Endodermal cell (in vitro differentiated cells): ENCODE data around the gene SOX8. TPM values are rescaled to one million over a fixed set of nuclear protein-coding genes. Genes with fewer than 3 reads are reported as not detected.

Experiments used
- DNase-seq: peaks from one replicate; pipeline ENCODE4 v3.0.0-alpha.2; 2017
- H3K27ac ChIP-seq: 2 replicates; pipeline ENCODE4 v1.5.1; 2013; ENCODE audit warnings: mild to moderate bottlenecking, low read depth, low read length, moderate library complexity
- H3K27me3 ChIP-seq: 2 replicates; pipeline ENCODE4 v1.6.1; 2013; ENCODE audit warnings: mild to moderate bottlenecking, low read length, moderate library complexity; ENCODE audit not compliant: insufficient read depth, control insufficient read depth, poor library complexity, severe bottlenecking
- H3K36me3 ChIP-seq: 2 replicates; pipeline ENCODE4 v1.7.0; 2013; ENCODE audit warnings: mild to moderate bottlenecking, low read length, moderate library complexity; ENCODE audit not compliant: control insufficient read depth, insufficient read depth
- H3K4me1 ChIP-seq: one replicate; pipeline ENCODE4 v1.7.0; 2013; ENCODE audit warnings: low read length; ENCODE audit not compliant: control insufficient read depth, insufficient read depth
- H3K4me3 ChIP-seq: 2 replicates; pipeline ENCODE4 v1.5.1; 2013; ENCODE audit warnings: mild to moderate bottlenecking, low read length, moderate library complexity
- H3K9ac ChIP-seq: 2 replicates; pipeline ENCODE4 v1.6.1; 2013; ENCODE audit warnings: mild to moderate bottlenecking, low read length, moderate library complexity; ENCODE audit not compliant: poor library complexity, severe bottlenecking; ENCODE audit errors: extremely low read depth
- H3K9me3 ChIP-seq: 2 replicates; pipeline ENCODE4 v1.6.1; 2013; ENCODE audit warnings: mild to moderate bottlenecking, low read length, moderate library complexity; ENCODE audit not compliant: control insufficient read depth
- H3K27ac Mint-ChIP-seq: 2 replicates; pipeline ENCODE4 v1.8.0; 2020; ENCODE audit warnings: mixed read lengths
- H3K27me3 Mint-ChIP-seq: 2 replicates; pipeline ENCODE4 v1.8.0; 2021; ENCODE audit warnings: mild to moderate bottlenecking, mixed read lengths; ENCODE audit not compliant: insufficient read depth
- H3K36me3 Mint-ChIP-seq: 2 replicates; pipeline ENCODE4 v1.8.0; 2020; ENCODE audit warnings: low read depth, mixed read lengths
- H3K4me1 Mint-ChIP-seq: 2 replicates; pipeline ENCODE4 v1.8.0; 2020; ENCODE audit warnings: mixed read lengths
- H3K4me3 Mint-ChIP-seq: 2 replicates; pipeline ENCODE4 v1.8.0; 2020; ENCODE audit warnings: mild to moderate bottlenecking, moderate library complexity, mixed read lengths
- H3K9me3 Mint-ChIP-seq: 2 replicates; pipeline ENCODE4 v1.8.0; 2020; ENCODE audit warnings: mild to moderate bottlenecking, mixed read lengths
- WGBS, 2 experiments: methylation state at CpG; one replicate each; pipeline versions ENCODE4 v1.1.5 to v1.1.7; 2013; ENCODE audit warnings: missing lambda C conversion rate in 2 of 2, mixed read lengths in 1 of 2; ENCODE audit not compliant: insufficient coverage in 1 of 2, insufficient read length in 1 of 2; 5-methylcytosine and 5-hydroxymethylcytosine counted together
- total RNA-seq, 2 donors: library from RNA; stranded (reverse); fragmentation: NEBNext Ultra II Directional in 1 of 2; extraction: Animal tissue kit (Norgen Biotek cat#: 25700) in 1 of 2; gene quantifications; 2 replicates in 1 of 2; 3 replicates in 1 of 2; pipeline ENCODE4 v1.2.1, GENCODE V29; 2021
- TF ChIP-seq, protein P1 (sequence below): fragments of 200-600 bp; sonication (generic); conservative IDR thresholded peaks from 2 replicates; pipeline ENCODE4 v1.5.0; 2021; ENCODE audit warnings: antibody characterized with exemption, mild to moderate bottlenecking

SOX8 gene
- total RNA-seq, 2 donors from 2014 or later: 0.69 to 5.1 TPM

DNA sequence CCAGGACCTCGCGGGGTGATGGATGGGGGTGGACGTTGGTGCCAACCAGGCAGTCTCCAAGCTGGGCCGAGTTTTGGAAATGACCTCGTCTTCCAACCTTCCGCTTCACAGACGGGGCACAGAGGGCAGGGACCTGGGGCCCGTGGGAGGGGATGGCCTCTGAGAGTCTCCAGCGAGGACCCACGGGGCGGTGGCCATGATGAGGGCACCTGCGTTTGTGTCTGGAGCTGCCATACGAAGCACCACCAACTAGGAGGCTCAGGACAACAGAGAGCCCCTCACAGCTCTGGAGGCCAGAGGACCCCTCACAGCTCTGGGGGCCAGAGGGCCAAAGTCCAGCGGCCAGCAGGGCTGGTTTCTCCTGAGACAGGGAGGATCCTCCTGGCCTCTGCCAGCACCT, 26.5 kb downstream of the SOX8 start:
- no peak overlapping the region for H3K4me3 ChIP-seq
- DNase-seq: no peak
- TF ChIP-seq, protein P1, sequence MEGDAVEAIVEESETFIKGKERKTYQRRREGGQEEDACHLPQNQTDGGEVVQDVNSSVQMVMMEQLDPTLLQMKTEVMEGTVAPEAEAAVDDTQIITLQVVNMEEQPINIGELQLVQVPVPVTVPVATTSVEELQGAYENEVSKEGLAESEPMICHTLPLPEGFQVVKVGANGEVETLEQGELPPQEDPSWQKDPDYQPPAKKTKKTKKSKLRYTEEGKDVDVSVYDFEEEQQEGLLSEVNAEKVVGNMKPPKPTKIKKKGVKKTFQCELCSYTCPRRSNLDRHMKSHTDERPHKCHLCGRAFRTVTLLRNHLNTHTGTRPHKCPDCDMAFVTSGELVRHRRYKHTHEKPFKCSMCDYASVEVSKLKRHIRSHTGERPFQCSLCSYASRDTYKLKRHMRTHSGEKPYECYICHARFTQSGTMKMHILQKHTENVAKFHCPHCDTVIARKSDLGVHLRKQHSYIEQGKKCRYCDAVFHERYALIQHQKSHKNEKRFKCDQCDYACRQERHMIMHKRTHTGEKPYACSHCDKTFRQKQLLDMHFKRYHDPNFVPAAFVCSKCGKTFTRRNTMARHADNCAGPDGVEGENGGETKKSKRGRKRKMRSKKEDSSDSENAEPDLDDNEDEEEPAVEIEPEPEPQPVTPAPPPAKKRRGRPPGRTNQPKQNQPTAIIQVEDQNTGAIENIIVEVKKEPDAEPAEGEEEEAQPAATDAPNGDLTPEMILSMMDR: no peak
- H3K9me3 ChIP-seq: no peaks in the 10 kb centered on the region
- H3K27me3 Mint-ChIP-seq: no peaks in the 10 kb centered on the region
- no peak overlapping the region for H3K27ac Mint-ChIP-seq
- H3K4me1 Mint-ChIP-seq: no peaks in the 10 kb centered on the region
- H3K4me1 ChIP-seq: no peaks in the 10 kb centered on the region
- no peaks in the 10 kb centered on the region for H3K9me3 Mint-ChIP-seq
- no peak overlapping the region for H3K9ac ChIP-seq
- no peak overlapping the region for H3K4me3 Mint-ChIP-seq
- 85 to 92% methylated on average over 10 to 14 of the region's 14 CpGs for WGBS, 2 experiments
- H3K36me3 ChIP-seq: no peaks in the 10 kb centered on the region
- no peaks in the 10 kb centered on the region for H3K27me3 ChIP-seq
- H3K36me3 Mint-ChIP-seq: no peaks in the 10 kb centered on the region
- H3K27ac ChIP-seq: no peak overlapping the region

DNA sequence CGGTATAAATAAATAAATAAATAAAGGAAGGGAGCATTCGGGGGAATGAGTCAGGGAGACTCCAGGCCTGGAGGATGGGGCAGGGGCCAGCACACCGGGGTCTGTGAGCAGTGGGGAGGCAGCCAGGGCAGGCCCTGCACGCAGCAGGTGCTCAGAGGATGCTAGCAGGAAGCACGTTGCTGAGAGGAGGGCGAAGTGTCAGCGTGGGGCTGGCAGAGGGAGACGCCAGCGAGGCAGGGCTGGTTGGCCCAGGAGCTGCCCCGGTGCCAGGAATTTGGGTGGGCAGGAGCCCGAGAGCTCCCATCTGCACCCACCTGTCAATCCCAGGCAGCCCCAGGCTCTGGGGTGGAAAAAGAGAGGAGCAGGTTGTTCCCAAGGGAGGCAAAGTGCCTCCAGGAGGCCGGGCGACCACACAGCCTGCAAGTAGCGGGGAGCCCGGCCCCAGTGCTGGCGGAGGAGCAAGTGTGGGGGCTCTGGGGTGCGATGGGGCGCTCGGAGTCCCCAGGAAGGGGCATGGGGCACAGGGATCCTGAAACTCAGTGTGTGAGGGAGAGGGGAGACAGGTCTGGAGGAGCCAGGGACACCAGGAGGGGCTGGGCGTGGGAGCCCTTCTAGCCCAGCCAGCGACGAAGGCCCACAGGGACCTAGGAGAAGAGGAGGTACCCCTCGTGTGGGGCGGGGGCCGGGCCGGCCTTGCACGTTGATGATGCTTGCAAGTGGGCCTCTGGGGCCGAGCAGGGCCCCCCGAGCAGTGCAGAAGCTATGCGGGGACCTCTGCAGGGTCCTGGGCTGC, 28.0 kb downstream of the SOX8 start:
- 88 to 95% methylated on average over 23 to 30 of the region's 30 CpGs for WGBS, 2 experiments
- H3K9me3 ChIP-seq: no peaks in the 10 kb centered on the region

DNA sequence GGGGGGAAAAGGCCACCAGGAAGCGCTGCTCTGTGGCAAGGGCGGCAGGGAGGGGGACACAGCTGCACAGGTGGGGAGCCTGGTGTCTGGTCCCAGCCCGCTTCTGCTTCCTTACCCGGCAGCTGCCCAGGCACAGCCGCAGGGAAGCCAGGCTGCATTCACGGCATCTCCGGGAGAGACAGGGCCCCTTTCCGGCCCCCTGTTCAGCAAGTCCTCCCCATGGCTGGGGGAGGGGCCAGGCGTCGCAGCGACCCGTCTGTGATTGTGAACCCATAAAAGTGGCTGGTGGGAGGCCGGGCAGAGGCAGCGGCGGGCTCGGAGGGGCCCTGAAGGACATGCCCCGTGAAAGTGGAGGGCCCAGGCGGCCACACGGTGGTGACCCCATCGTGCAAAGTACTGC, 28.7 kb downstream of the SOX8 start:
- Mint-ChIP-seq H3K9me3 (no peaks in the 10 kb centered on the region), H3K36me3 (no peaks in the 10 kb centered on the region), H3K27me3 (no peaks in the 10 kb centered on the region), H3K4me1 (no peaks in the 10 kb centered on the region), H3K27ac (no peak overlapping the region), H3K4me3 (no peak overlapping the region)
- no peak overlapping the region for H3K4me3 ChIP-seq
- no peaks in the 10 kb centered on the region for H3K9me3 ChIP-seq
- no peaks in the 10 kb centered on the region for H3K27me3 ChIP-seq
- DNase-seq: no peak
- H3K36me3 ChIP-seq: no peaks in the 10 kb centered on the region
- 81 to 89% methylated on average over 8 to 20 of the region's 20 CpGs for WGBS, 2 experiments
- H3K27ac ChIP-seq: no peak overlapping the region
- TF ChIP-seq, protein P1: no peak
- H3K9ac ChIP-seq: no peak overlapping the region
- H3K4me1 ChIP-seq: no peaks in the 10 kb centered on the region

More for the DNA sequence above, 28.0 kb downstream of the SOX8 start:
- no peaks in the 10 kb centered on the region for H3K9me3 Mint-ChIP-seq
- H3K36me3 Mint-ChIP-seq: no peaks in the 10 kb centered on the region
- H3K27me3 Mint-ChIP-seq: no peaks in the 10 kb centered on the region
- Histone ChIP-seq H3K4me1 (no peaks in the 10 kb centered on the region), H3K4me3 (no peak overlapping the region), H3K27ac (no peak overlapping the region), H3K9ac (no peak overlapping the region), H3K36me3 (no peaks in the 10 kb centered on the region), H3K27me3 (no peaks in the 10 kb centered on the region)
- H3K27ac Mint-ChIP-seq: no peak overlapping the region
- no peak overlapping the region for H3K4me3 Mint-ChIP-seq
- TF ChIP-seq, protein P1: no peak
- no peaks in the 10 kb centered on the region for H3K4me1 Mint-ChIP-seq
- DNase-seq: no peak
